22Rv1 (cell line): Measurements from ENCODE around the gene LTBP2.

ENCODE experiments used
- ZFX ChIP-seq: fragments of 450-650 bp; IDR thresholded peaks from 2 replicates; pipeline ENCODE4 v1.6.1; 2017; ENCODE audit warnings: antibody characterized with exemption, borderline replicate concordance
- TF ChIP-seq, protein P1 (sequence below): fragments of 450-650 bp; IDR thresholded peaks from 2 replicates; pipeline ENCODE4 v1.5.1; 2017; ENCODE audit warnings: mild to moderate bottlenecking

DNA sequence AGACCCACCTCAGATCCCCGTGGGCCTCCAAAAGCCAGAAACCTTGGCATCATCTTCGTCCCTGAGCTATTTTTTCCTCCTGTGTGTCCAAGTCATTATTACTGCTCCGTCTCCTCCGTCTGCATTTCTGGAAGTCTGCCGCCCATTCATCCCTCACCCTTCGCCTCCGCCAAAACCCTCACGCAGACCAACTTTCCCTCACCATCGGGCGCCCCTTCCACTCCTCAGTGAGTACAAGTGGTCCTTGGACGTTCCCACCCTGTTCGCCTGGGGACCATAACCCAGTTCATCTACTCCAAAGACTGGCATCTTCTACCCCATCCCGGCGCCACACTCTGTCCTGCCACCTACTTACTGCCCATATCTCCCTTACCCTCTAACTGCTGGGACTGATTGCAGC lies 3.7 kb upstream of the LTBP2 start:
- TF ChIP-seq, protein P1, sequence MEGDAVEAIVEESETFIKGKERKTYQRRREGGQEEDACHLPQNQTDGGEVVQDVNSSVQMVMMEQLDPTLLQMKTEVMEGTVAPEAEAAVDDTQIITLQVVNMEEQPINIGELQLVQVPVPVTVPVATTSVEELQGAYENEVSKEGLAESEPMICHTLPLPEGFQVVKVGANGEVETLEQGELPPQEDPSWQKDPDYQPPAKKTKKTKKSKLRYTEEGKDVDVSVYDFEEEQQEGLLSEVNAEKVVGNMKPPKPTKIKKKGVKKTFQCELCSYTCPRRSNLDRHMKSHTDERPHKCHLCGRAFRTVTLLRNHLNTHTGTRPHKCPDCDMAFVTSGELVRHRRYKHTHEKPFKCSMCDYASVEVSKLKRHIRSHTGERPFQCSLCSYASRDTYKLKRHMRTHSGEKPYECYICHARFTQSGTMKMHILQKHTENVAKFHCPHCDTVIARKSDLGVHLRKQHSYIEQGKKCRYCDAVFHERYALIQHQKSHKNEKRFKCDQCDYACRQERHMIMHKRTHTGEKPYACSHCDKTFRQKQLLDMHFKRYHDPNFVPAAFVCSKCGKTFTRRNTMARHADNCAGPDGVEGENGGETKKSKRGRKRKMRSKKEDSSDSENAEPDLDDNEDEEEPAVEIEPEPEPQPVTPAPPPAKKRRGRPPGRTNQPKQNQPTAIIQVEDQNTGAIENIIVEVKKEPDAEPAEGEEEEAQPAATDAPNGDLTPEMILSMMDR = no peak
- TF ChIP-seq ZFX = no peak
